Right lobe of liver (tissue), 4 donors: ENCODE data around the gene RAI1.

Source experiments
- POLR2A ChIP-seq: fragments of 450-650 bp; IDR thresholded peaks from one replicate; pipeline ENCODE4 v1.6.1; 2017; ENCODE audit warnings: antibody characterized with exemption, mild to moderate bottlenecking
- TF ChIP-seq, protein P1 (sequence below), 4 donors: fragments of 200-600 bp in 3 of 4; fragments of 450-650 bp in 1 of 4; IDR thresholded peaks; one replicate each; pipeline versions ENCODE4 v1.5.1 to v1.8.0; 2016 to 2022; ENCODE audit warnings: antibody characterized with exemption in 4 of 4, mild to moderate bottlenecking in 2 of 4
- donor health status: DM: no; HTN: no; CAD: no.
- donor health status: DM: no; HTN: no; CAD: no.
- donor health status: DM: no; HTN: yes; CAD: no.

- TF ChIP-seq, protein P1, sequence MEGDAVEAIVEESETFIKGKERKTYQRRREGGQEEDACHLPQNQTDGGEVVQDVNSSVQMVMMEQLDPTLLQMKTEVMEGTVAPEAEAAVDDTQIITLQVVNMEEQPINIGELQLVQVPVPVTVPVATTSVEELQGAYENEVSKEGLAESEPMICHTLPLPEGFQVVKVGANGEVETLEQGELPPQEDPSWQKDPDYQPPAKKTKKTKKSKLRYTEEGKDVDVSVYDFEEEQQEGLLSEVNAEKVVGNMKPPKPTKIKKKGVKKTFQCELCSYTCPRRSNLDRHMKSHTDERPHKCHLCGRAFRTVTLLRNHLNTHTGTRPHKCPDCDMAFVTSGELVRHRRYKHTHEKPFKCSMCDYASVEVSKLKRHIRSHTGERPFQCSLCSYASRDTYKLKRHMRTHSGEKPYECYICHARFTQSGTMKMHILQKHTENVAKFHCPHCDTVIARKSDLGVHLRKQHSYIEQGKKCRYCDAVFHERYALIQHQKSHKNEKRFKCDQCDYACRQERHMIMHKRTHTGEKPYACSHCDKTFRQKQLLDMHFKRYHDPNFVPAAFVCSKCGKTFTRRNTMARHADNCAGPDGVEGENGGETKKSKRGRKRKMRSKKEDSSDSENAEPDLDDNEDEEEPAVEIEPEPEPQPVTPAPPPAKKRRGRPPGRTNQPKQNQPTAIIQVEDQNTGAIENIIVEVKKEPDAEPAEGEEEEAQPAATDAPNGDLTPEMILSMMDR (IDR thresholded peaks at IDR 0.05), result peak in 3 of 4 donors; percentile 4 to 17 (median 15)
- TF ChIP-seq POLR2A, result no peak
Observed at GRCh38 chr17:17849845-17850373, 168.7 kb downstream of the RAI1 start.
